Suppressor macrophage treated with lipopolysaccharide for 1 hour (primary cell): ENCODE measurements around the gene LYPD3.

ENCODE experiments used
- DNase-seq, 3 donors: peaks; one replicate each; pipeline ENCODE4 v3.0.0-alpha.2; 2020 to 2022

Gene LYPD3

DNA sequence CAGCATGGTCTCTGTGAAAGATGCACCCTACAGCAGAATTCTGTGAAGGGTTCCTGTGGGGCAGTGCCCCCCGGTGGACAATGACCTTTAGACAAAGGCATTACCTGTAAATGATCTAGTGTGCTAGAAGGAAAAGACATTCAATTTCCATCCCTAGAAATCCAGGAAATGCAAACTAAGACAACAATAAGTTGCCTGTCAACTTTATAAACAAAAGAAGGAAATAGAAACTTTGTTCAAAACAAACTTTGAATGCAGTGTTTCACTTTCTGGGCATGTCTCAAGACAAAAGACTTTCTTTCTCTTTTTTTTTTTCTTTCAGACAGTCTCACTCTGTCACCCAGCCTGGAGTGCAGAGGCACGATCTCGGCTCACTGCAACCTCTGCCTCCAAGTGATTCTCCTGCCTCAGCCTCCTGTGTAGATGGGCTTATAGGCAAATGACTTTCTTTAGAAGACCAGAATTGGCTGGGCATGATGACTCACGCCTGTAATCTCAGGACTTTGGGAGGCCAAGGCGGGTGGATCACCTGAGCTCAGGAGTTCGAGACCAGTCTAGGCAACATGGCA is 35.2 kb downstream of the LYPD3 start:
- DNase-seq, result peak in 2 of 3 donors; percentile 29 to 62

GRCh38 chr19:43429395-43429794 is 36.0 kb downstream of the LYPD3 start:
- DNase-seq, result no peak

DNA sequence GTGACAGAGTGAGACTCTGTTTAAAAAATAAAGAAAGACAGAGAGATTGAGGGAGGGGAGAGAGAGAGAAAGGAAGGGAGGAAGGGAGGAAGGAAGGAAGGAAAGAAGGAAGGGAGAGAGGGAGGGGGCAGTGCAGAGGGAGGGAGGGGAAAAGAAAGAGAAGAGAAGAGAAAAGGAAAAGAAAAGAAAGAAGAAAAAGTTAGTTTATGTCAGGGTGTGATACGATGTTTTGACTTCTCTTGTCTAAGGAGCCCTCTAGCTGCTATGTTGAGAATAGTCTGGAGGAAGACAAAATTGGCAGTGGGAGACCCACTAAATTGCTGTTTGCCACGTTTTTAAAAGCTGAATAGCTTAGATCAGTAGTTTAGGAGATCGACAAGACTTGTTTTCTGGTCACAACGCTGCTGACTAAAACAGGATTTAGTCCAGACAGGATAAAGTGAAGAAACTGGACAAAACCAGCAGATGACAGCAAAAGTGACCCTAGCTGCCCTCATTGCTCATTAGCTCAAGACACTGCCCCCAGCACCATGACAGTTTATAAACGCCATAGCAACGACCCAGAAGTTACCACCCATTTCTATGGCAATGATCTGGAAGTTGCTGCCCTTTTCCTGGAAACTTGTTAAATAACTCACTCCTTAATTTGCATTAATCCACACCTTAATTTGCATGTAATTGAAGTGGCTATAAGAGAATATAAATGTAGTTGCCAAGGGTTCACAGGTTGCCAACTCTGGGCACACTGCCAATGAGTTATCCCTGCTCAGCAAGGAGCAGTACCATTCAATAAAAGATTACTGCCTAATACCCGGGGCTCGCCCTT is 39.6 kb downstream of the LYPD3 start:
- DNase-seq, result peak in 1 of 3 donors; percentile 22

GRCh38 chr19:43423779-43424178 is 41.6 kb downstream of the LYPD3 start:
- DNase-seq, result no peak

DNA sequence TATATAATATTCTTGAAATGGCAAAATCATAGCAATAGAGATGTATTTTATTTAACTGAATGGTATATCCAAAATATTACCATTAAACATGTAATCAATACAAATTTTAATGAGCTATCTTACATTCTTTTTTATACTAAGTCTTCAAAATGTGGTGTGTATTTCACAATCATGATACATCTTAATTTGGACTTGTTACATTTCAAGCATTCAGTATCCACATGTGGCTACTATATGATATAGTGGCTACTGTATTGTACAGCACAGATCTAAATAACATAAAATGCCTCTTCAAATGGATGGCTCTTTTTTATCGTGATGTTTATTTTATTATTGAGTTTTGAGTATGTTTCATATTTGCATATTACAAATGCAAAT is 42.7 kb downstream of the LYPD3 start:
- DNase-seq, result no peak

- no peak for DNase-seq
Measured at GRCh38 chr19:43422000-43422688, 43.3 kb downstream of the LYPD3 start.

DNA sequence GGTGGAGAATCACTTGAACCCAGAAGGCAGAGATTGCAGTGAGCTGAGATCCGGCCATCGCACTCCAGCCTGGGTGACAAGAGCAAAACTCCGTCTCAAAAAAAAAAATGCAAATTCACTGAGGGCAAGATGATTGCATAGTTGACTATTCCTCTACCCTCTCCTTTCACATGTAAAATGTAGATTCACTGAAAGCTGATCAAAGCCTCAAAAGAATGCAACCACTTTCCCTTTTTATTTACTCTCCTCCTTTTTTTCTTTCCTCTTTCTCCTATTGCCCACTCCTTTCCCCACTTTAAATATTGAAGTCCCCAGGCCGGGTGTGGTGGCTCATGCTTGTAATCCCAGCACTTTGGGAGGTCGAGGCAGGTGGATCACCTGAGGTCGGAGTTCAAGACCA is 44.5 kb downstream of the LYPD3 start:
- no peak for DNase-seq

GRCh38 chr19:43416951-43417623 is 48.3 kb downstream of the LYPD3 start:
- DNase-seq, result peak; percentile 22 to 38 (median 32)

GRCh38 chr19:43414554-43414953 is 50.9 kb downstream of the LYPD3 start, which contains the start of gene TEX101:
TSS of gene TEX101 (plus strand) at chr19:43414890. CDS start at chr19:43415920, 1,030 bp downstream.
- DNase-seq, result no peak

DNA sequence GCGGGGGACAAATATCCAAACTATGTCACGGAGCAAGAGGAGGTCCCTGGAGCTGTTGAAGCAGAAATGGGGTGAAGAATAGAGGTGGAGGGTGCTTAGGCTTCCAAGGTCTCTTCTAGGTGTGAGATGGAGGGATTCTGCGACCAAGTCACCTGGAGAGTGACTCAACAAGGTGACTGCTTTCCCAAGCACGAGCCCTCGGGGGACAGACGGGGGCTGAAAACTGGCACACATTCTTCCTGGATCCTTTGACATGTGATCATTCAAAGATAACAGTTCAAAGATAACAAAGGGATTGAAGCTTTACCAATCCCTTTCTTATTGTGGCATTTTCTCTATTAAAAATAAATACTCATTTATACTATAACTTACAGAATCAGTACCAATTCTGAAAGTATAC is 53.0 kb downstream of the LYPD3 start:
- no peak for DNase-seq
